T-helper 17 cell (primary cell): ENCODE measurements around the gene CFAP61. TPM values are rescaled to one million over a fixed set of nuclear protein-coding genes. Genes with fewer than 3 reads are reported as not detected.

Source experiments
- ATAC-seq: fragments of 150-1000 bp; cut with Tn5 transposase; 2 replicates; pipeline ENCODE4 v1.10.0; 2021; ENCODE audit warnings: mild to moderate bottlenecking, moderate library complexity
- DNase-seq, 3 donors: peaks; one replicate each; pipeline versions ENCODE4 v3.0.0 to v3.0.0-alpha.2; 2020 to 2021
- H3K9me3 ChIP-seq: one replicate; pipeline ENCODE4 v1.7.0; 2013; ENCODE audit warnings: low read length, mild to moderate bottlenecking; ENCODE audit not compliant: control insufficient read depth, poor library complexity, severe bottlenecking
- H3K27ac Mint-ChIP-seq: one replicate; pipeline ENCODE4 v1.8.0; 2022; ENCODE audit warnings: mild to moderate bottlenecking, moderate library complexity, mixed read lengths
- H3K27me3 Mint-ChIP-seq: one replicate; pipeline ENCODE4 v1.8.0; 2022; ENCODE audit warnings: mixed read lengths
- H3K36me3 Mint-ChIP-seq: one replicate; pipeline ENCODE4 v1.8.0; 2022; ENCODE audit warnings: low read depth, mixed read lengths
- H3K4me1 Mint-ChIP-seq: one replicate; pipeline ENCODE4 v1.8.0; 2022; ENCODE audit warnings: mild to moderate bottlenecking, mixed read lengths
- H3K4me3 Mint-ChIP-seq: one replicate; pipeline ENCODE4 v1.8.0; 2022; ENCODE audit warnings: mild to moderate bottlenecking, moderate library complexity, mixed read lengths
- total RNA-seq, 4 donors: library from RNA in 2 of 4; stranded (reverse) in 2 of 4; gene quantifications; one replicate each; pipeline ENCODE4 v1.2.3 and lab custom pipeline; 2022 to 2026

CFAP61 gene
- total RNA-seq, 2 donors from 2014 or later, result not detected

DNA sequence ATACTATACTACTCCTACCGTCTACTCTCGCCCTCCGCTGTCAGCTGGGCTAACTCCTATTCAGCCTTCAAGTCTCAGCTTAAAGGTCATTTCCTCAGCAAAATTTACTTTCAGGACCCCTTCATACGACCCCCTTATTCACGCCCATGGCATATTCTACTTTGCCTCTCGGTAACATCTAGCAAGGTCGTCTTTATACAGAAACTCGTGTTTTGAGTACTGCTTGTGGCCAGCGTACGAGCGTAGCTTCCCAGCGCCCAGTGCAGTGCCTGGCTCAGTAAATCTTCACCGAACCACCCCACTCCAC, 612 bp upstream of the CFAP61 start:
- Mint-ChIP-seq H3K27me3 (peaks cover 12% of the 10 kb centered on the region), H3K36me3 (peaks cover 10% of the 10 kb centered on the region), H3K4me3 (peak overlapping the region; percentile 100), H3K27ac (peak overlapping the region; percentile 100), H3K4me1 (peaks cover 23% of the 10 kb centered on the region)
- ATAC-seq (peak; percentile 20), DNase-seq (no peak)
- H3K9me3 ChIP-seq, result no peaks in the 10 kb centered on the region

DNA sequence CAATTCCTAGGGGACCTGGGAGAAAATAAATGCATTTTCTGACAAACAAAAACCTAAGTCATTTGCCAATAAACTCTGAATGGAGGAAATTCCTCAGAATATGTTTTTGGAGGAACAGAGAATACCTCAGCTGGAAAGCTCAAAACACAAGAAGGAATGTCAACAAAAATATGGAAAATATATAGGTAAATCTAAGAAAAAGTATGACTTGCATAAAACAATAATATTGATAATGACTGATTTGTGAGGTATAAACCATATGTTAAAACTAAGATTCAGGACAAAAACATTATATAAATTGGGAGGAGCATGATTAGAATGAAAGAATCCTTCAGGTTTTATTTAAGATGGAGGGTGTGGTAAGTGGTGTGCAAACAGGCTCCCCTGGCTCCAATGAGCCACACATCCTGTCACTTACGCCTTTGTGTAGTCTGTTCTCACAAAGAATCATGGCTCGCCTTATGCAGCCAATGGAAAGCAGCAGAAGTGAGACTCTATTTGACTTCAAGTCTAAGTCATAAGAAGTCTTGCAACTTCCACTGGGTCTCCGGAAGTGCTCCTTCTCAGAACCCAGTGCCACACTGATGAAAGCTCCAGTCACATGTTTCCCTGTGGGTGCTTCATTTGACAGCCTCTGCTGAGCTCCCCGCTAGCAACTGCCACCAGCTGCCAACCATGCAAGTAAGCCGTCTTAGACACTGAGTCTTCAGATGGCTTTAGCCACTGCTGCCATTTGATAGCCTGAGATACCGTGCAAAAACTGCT, 8.1 kb downstream of the CFAP61 start:
- no peak overlapping the region for H3K27ac Mint-ChIP-seq
- H3K4me3 Mint-ChIP-seq, result no peak overlapping the region
- no peak for DNase-seq
- no peaks in the 10 kb centered on the region for H3K36me3 Mint-ChIP-seq
- no peak for ATAC-seq
- H3K9me3 ChIP-seq, result no peaks in the 10 kb centered on the region
- peaks cover 2% of the 10 kb centered on the region for H3K4me1 Mint-ChIP-seq
- peaks cover 58% of the 10 kb centered on the region for H3K27me3 Mint-ChIP-seq

DNA sequence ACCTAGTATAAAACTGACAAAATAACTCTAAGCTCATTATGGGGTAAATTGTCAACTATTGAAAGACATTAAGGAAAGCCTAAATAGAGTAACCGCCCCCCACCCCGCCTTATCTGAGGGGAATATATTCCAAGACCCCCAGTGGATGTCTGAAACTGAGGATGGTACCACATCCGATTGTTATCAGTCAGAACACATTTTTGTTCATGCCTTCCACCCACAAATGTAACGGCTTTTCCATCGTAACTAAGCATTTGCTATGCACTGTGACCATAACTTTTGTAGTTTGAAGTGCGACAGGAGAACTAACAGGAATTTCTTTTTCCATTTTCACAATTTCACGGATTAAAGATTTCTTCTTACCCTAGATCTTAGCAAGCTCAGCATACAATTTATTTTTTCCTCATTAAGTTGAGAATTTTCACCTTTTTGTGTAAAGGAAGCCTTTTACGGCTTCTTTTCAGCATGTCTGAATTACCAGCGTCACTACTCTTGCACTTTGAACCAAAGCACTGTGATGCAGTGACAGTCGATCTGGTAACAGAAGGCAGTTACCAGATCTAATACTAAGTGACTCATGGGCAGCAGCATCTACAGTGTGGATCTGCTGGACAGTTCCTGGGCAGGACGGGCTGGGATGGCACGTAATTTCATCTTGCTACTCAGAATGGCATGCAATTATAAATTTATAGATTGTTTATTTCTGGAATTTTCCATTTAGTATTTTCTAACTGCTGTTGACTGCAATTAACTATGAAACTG, 11.8 kb downstream of the CFAP61 start:
- Mint-ChIP-seq H3K27me3 (peaks cover 53% of the 10 kb centered on the region), H3K36me3 (no peaks in the 10 kb centered on the region), H3K4me3 (no peak overlapping the region), H3K4me1 (peaks cover 2% of the 10 kb centered on the region), H3K27ac (no peak overlapping the region)
- H3K9me3 ChIP-seq, result no peaks in the 10 kb centered on the region
- DNase-seq, result no peak
- ATAC-seq, result no peak

GRCh38 chr20:20065361-20065760, 13.0 kb downstream of the CFAP61 start:
- Mint-ChIP-seq H3K27ac (no peak overlapping the region), H3K27me3 (peaks cover 55% of the 10 kb centered on the region), H3K4me3 (no peak overlapping the region), H3K4me1 (peaks cover 2% of the 10 kb centered on the region), H3K36me3 (no peaks in the 10 kb centered on the region)
- DNase-seq (no peak), ATAC-seq (no peak)
- no peaks in the 10 kb centered on the region for H3K9me3 ChIP-seq

- no peaks in the 10 kb centered on the region for H3K4me1 Mint-ChIP-seq
- ATAC-seq (no peak), DNase-seq (no peak)
- no peaks in the 10 kb centered on the region for H3K36me3 Mint-ChIP-seq
- H3K27me3 Mint-ChIP-seq, result peaks cover 25% of the 10 kb centered on the region
- no peak overlapping the region for H3K4me3 Mint-ChIP-seq
- no peaks in the 10 kb centered on the region for H3K9me3 ChIP-seq
- H3K27ac Mint-ChIP-seq, result no peak overlapping the region
Measured at GRCh38 chr20:20070871-20071726, 18.8 kb downstream of the CFAP61 start.

DNA sequence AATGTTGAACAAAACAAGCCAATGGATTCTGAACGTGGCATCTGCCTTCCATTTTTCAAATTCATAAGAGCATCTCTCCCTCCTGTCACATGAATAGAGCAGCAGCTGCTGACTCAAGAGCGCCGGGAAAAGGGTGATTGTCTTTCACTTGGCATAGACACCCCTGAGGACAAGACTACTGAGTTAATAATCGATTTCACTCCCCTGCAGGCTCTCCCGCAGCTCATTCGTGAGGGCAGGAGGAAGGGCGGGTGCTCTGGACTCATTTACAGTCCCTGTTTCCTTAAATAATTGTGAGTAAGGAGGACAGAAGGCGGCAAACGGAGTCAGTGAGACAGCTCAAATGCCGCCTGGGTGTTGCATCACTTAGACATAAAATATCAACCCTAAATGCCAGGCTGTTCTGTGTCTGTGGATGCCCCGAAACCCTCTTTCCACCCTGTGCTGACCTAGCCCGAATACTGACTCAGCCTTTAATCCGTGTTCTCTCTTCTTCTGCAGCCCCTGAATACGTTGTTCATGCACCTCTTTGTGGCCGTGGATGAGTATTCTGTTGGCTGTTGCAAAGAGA, 21.6 kb downstream of the CFAP61 start:
- no peaks in the 10 kb centered on the region for H3K9me3 ChIP-seq
- peaks cover 5% of the 10 kb centered on the region for H3K4me1 Mint-ChIP-seq
- ATAC-seq (no peak), DNase-seq (no peak)
- peaks cover 41% of the 10 kb centered on the region for H3K27me3 Mint-ChIP-seq
- H3K36me3 Mint-ChIP-seq, result no peaks in the 10 kb centered on the region
- H3K4me3 Mint-ChIP-seq, result no peak overlapping the region
- H3K27ac Mint-ChIP-seq, result no peak overlapping the region

DNA sequence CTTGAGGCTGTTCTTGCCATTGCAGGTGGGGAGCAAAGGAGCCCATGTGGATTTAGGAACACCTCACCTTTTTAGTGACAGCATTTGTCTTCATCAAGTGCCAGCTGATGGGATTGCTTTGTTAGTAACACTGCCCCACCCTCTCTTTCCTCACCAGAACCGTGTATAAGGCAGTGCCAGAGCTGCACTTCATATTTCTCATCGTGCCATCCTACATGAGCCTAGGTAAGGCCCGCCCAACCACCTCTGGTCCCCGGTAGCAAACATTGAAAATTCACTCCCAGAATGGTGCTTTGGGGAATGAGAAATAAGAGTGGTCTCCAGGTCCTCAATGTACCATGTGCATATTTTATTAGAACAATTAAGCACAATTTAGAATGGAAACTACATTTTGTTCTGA, 22.7 kb downstream of the CFAP61 start:
- DNase-seq (no peak), ATAC-seq (no peak)
- no peak overlapping the region for H3K27ac Mint-ChIP-seq
- H3K9me3 ChIP-seq, result no peaks in the 10 kb centered on the region
- H3K27me3 Mint-ChIP-seq, result peaks cover 41% of the 10 kb centered on the region
- no peaks in the 10 kb centered on the region for H3K36me3 Mint-ChIP-seq
- no peak overlapping the region for H3K4me3 Mint-ChIP-seq
- H3K4me1 Mint-ChIP-seq, result peaks cover 5% of the 10 kb centered on the region

- Mint-ChIP-seq H3K4me3 (no peak overlapping the region), H3K4me1 (peaks cover 5% of the 10 kb centered on the region), H3K36me3 (no peaks in the 10 kb centered on the region), H3K27me3 (peaks cover 40% of the 10 kb centered on the region), H3K27ac (no peak overlapping the region)
- H3K9me3 ChIP-seq, result no peaks in the 10 kb centered on the region
- ATAC-seq (no peak), DNase-seq (no peak)
Measured at GRCh38 chr20:20076297-20077065, 24.1 kb downstream of the CFAP61 start.

GRCh38 chr20:20078041-20078440, 25.7 kb downstream of the CFAP61 start:
- no peak overlapping the region for H3K27ac Mint-ChIP-seq

DNA sequence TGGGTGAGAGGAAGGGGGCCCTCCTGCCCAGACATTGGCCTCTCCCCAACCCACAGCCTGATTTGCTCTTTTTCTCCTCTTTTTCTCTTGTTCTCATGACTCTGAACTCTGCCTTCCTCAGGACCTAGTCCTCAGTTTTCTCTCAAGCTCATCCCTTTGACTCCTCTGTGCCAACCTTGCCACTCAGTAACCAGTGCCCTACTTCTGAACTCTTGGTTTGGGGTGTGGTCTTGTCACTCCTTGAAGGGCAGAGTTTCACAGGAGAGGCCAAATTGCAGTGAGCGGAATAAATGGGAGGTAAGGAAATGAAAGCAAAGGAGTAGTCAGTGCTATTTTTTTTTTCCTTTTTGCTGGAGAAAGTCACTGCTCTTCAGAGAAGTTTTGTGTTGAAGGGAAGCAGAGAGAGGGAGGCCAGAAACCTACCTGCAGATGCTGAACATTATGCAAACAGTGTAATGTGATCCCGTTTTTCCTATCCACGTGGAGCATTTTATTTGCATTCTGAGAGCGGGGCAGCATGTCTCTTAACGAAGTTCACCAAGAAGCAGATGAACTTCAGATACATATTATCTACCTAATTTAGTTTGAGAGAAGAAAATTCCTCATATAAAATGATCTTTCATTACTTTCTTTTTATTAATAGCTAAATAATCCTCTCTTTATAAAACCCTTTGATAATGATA, 26.9 kb downstream of the CFAP61 start:
- no peak for DNase-seq
- Mint-ChIP-seq H3K27ac (no peak overlapping the region), H3K4me1 (peaks cover 9% of the 10 kb centered on the region), H3K27me3 (peaks cover 38% of the 10 kb centered on the region), H3K4me3 (no peak overlapping the region), H3K36me3 (no peaks in the 10 kb centered on the region)
- no peaks in the 10 kb centered on the region for H3K9me3 ChIP-seq
- ATAC-seq, result no peak

More at GRCh38 chr20:20078041-20078440, 25.7 kb downstream of the CFAP61 start:
- H3K36me3 Mint-ChIP-seq, result no peaks in the 10 kb centered on the region
- ATAC-seq (no peak), DNase-seq (no peak)
- H3K27me3 Mint-ChIP-seq, result peaks cover 50% of the 10 kb centered on the region
- peaks cover 5% of the 10 kb centered on the region for H3K4me1 Mint-ChIP-seq
- H3K9me3 ChIP-seq, result no peaks in the 10 kb centered on the region
- no peak overlapping the region for H3K4me3 Mint-ChIP-seq

DNA sequence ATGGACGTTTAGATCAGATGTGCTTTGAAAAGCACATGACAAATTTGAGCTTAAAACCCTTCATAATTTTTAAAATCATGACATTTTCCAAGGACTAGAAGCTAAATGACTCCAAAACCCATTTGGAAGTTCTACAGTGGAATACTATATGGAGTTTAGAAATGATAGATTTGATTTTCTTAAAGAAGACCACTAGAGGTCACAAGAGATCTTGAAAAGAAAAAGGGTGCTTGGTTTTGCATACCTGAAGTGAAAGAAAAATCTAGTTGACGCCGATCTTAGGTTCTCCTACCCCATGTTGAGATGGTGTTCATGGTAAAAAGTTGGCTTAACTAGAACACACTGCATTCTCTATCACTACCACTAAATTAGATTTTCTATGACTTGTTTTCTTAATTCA, 31.5 kb downstream of the CFAP61 start:
- ATAC-seq (peak; percentile 67), DNase-seq (no peak)
- no peaks in the 10 kb centered on the region for H3K9me3 ChIP-seq
- Mint-ChIP-seq H3K27ac (no peak overlapping the region), H3K36me3 (no peaks in the 10 kb centered on the region), H3K27me3 (peaks cover 39% of the 10 kb centered on the region), H3K4me3 (peak overlapping the region; percentile 61), H3K4me1 (peaks cover 7% of the 10 kb centered on the region)

DNA sequence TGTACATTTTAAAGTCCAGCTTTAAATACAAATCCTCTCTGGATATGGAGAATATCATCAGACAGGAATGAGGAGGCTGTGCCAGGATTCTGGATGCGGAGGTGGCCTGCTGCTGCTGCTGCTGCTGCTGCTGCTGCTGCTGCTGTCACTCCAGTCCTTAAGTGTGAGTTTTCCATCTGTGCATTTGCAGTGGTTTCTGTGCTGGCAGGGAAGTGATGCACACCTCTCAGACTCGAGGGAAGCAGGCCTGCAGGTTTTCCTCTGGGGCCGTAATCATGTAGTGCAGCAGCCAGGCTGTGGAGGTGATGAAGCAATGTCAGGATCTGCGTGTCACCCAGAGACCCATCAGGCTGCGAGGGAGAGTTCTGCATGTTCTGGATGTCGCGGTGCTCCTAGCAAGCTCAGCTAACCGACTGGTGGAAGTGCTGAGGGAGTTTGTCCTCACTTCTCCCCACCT, 32.0 kb downstream of the CFAP61 start:
- ATAC-seq (no peak), DNase-seq (no peak)
- no peaks in the 10 kb centered on the region for H3K36me3 Mint-ChIP-seq
- H3K4me3 Mint-ChIP-seq, result peak overlapping the region; percentile 61
- H3K27ac Mint-ChIP-seq, result no peak overlapping the region
- peaks cover 7% of the 10 kb centered on the region for H3K4me1 Mint-ChIP-seq
- H3K27me3 Mint-ChIP-seq, result peaks cover 34% of the 10 kb centered on the region
- H3K9me3 ChIP-seq, result no peaks in the 10 kb centered on the region
